HG02642 (cell line): ENCODE results near the gene SFTPB.

ENCODE experiments used
- ATAC-seq: cut with Tn5 transposase; IDR thresholded peaks from one replicate; pipeline ENCODE4 v1.9.1; 2021; ENCODE audit warnings: mild to moderate bottlenecking; ENCODE audit not compliant: unreplicated experiment, poor library complexity

The SFTPB gene

GRCh38 chr2:85703329-85703728 is 35.3 kb upstream of the SFTPB start:
- no peak for ATAC-seq

GRCh38 chr2:85702800-85703199 is 34.8 kb upstream of the SFTPB start:
- ATAC-seq, result no peak

- ATAC-seq, result no peak
These were observed 34.2 kb upstream of the SFTPB start for GRCh38 chr2:85702172-85702571.

- ATAC-seq, result no peak
These were observed 31.3 kb upstream of the SFTPB start for GRCh38 chr2:85699325-85699724.

GRCh38 chr2:85698880-85699254 is 30.9 kb upstream of the SFTPB start:
- no peak for ATAC-seq

- ATAC-seq, result no peak
These were observed 30.3 kb upstream of the SFTPB start for GRCh38 chr2:85698184-85698879.

GRCh38 chr2:85697716-85698115 is 29.7 kb upstream of the SFTPB start:
- no peak for ATAC-seq

- no peak for ATAC-seq
These were observed 29.1 kb upstream of the SFTPB start for GRCh38 chr2:85697096-85697495.

GRCh38 chr2:85695691-85696668 is 28.0 kb upstream of the SFTPB start:
- no peak for ATAC-seq

- ATAC-seq, result no peak
These were observed 27.1 kb upstream of the SFTPB start for GRCh38 chr2:85695121-85695520.

- ATAC-seq, result no peak
These were observed 26.3 kb upstream of the SFTPB start, which contains the start of gene GNLY for GRCh38 chr2:85694052-85695025. GNLY (plus strand) TSS chr2:85694358; CDS start chr2:85694419, 61 bp downstream.

GRCh38 chr2:85692039-85692645 is 24.1 kb upstream of the SFTPB start:
- no peak for ATAC-seq

GRCh38 chr2:85690932-85691331 is 22.9 kb upstream of the SFTPB start:
- ATAC-seq, result no peak

- ATAC-seq, result no peak
These were observed 16.8 kb upstream of the SFTPB start for GRCh38 chr2:85684806-85685205.

GRCh38 chr2:85684380-85684779 is 16.4 kb upstream of the SFTPB start:
- no peak for ATAC-seq

GRCh38 chr2:85682378-85682777 is 14.4 kb upstream of the SFTPB start:
- ATAC-seq, result no peak

- no peak for ATAC-seq
These were observed 13.8 kb upstream of the SFTPB start for GRCh38 chr2:85681776-85682175.

GRCh38 chr2:85681372-85681763 is 13.4 kb upstream of the SFTPB start:
- ATAC-seq, result no peak

- no peak for ATAC-seq
These were observed 12.8 kb upstream of the SFTPB start for GRCh38 chr2:85680707-85681371.
